HepG2 (cell line): ENCODE results near the gene COL9A3. TPM values are rescaled to one million over a fixed set of nuclear protein-coding genes. Genes with fewer than 3 reads are reported as not detected.
A peak's percentile ranks its signal among the peaks of the same experiment; 100 is the strongest.

Experiments
- CENPT ChIP-seq: sonication (generic); formaldehyde crosslinking; IDR thresholded peaks from 2 replicates; pipeline ENCODE4 v1.8.0; 2022; ENCODE audit warnings: low read depth, mild to moderate bottlenecking, moderate library complexity, missing genetic modification reagents
- MTERF4 ChIP-seq: sonication (generic); formaldehyde crosslinking; IDR thresholded peaks from 2 replicates; pipeline ENCODE4 v1.8.0; 2023; ENCODE audit warnings: mild to moderate bottlenecking, missing genetic modification reagents
- TRAFD1 ChIP-seq: sonication (generic); formaldehyde crosslinking; IDR thresholded peaks from 2 replicates; pipeline ENCODE4 v1.5.1; 2020; ENCODE audit warnings: missing genetic modification reagents, mild to moderate bottlenecking, borderline replicate concordance
- U2AF1 ChIP-seq: fragments of 200-400 bp; formaldehyde crosslinking; optimal IDR thresholded peaks from 2 replicates; pipeline ENCODE3; 2017; ENCODE audit warnings: mild to moderate bottlenecking, low read depth, low read length
- ZBTB37 ChIP-seq: sonication (generic); formaldehyde crosslinking; IDR thresholded peaks from 2 replicates; pipeline ENCODE4 v1.4.0; 2020; ENCODE audit warnings: mild to moderate bottlenecking, missing genetic modification reagents
- ZNF18 ChIP-seq: sonication (generic); formaldehyde crosslinking; IDR thresholded peaks from 2 replicates; pipeline ENCODE4 v1.8.0; 2022; ENCODE audit warnings: mild to moderate bottlenecking, missing genetic modification reagents; ENCODE audit not compliant: insufficient replicate concordance
- ZNF274 ChIP-seq: sonication (generic); formaldehyde crosslinking; IDR thresholded peaks from 2 replicates; pipeline ENCODE4 v1.5.1; 2020; ENCODE audit warnings: mild to moderate bottlenecking, missing genetic modification reagents
- polyA plus RNA-seq, 8 experiments: library from polyadenylated mRNA; depleted of rRNA in 3 of 8; stranded (reverse) in 7 of 8; unstranded in 1 of 8; fragments of >200 nt; fragmentation: Illumina TruSeq in 4 of 8; extraction: Trizol in 4 of 8; gene quantifications; 2 replicates each; pipeline versions ENCODE4 v1.2.1 to v1.2.3, GENCODE V29; 2011 to 2016; ENCODE audit warnings: low read depth in 4 of 8, missing spikeins in 1 of 8, mixed read lengths in 1 of 8; ENCODE audit not compliant: insufficient read depth in 1 of 8
- total RNA-seq, 5 experiments: library from RNA; depleted of rRNA; stranded (reverse); fragments of >200 nt; fragmentation: Illumina TruSeq; extraction: Trizol; gene quantifications; 2 replicates each; pipeline ENCODE4 v1.2.3, GENCODE V29; 2016; ENCODE audit warnings: low read depth in 1 of 5
- TF ChIP-seq, protein P1 (sequence below): sonication (generic); formaldehyde crosslinking; IDR thresholded peaks from 2 replicates; pipeline ENCODE4 v1.4.0; 2020; ENCODE audit warnings: missing genetic modification reagents
- TF ChIP-seq, protein P2 (sequence below): sonication (generic); formaldehyde crosslinking; IDR thresholded peaks from 2 replicates; pipeline ENCODE4 v1.9.0; 2021; ENCODE audit warnings: missing genetic modification reagents, borderline replicate concordance
- TF ChIP-seq, protein P3 (sequence below): sonication (generic); formaldehyde crosslinking; IDR thresholded peaks from 2 replicates; pipeline ENCODE4 v1.5.0; 2020; ENCODE audit warnings: mild to moderate bottlenecking, missing genetic modification reagents, moderate library complexity

The COL9A3 gene
- total and polyA plus RNA-seq, 2 of the 13 experiments (the other 11 are each of a cell fraction or from before 2014, with no cell fraction given) = 155 to 204 TPM

- TF ChIP-seq, protein P1, sequence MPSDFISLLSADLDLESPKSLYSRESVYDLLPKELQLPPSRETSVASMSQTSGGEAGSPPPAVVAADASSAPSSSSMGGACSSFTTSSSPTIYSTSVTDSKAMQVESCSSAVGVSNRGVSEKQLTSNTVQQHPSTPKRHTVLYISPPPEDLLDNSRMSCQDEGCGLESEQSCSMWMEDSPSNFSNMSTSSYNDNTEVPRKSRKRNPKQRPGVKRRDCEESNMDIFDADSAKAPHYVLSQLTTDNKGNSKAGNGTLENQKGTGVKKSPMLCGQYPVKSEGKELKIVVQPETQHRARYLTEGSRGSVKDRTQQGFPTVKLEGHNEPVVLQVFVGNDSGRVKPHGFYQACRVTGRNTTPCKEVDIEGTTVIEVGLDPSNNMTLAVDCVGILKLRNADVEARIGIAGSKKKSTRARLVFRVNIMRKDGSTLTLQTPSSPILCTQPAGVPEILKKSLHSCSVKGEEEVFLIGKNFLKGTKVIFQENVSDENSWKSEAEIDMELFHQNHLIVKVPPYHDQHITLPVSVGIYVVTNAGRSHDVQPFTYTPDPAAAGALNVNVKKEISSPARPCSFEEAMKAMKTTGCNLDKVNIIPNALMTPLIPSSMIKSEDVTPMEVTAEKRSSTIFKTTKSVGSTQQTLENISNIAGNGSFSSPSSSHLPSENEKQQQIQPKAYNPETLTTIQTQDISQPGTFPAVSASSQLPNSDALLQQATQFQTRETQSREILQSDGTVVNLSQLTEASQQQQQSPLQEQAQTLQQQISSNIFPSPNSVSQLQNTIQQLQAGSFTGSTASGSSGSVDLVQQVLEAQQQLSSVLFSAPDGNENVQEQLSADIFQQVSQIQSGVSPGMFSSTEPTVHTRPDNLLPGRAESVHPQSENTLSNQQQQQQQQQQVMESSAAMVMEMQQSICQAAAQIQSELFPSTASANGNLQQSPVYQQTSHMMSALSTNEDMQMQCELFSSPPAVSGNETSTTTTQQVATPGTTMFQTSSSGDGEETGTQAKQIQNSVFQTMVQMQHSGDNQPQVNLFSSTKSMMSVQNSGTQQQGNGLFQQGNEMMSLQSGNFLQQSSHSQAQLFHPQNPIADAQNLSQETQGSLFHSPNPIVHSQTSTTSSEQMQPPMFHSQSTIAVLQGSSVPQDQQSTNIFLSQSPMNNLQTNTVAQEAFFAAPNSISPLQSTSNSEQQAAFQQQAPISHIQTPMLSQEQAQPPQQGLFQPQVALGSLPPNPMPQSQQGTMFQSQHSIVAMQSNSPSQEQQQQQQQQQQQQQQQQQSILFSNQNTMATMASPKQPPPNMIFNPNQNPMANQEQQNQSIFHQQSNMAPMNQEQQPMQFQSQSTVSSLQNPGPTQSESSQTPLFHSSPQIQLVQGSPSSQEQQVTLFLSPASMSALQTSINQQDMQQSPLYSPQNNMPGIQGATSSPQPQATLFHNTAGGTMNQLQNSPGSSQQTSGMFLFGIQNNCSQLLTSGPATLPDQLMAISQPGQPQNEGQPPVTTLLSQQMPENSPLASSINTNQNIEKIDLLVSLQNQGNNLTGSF (CRISPR knock-in tag) = peak; percentile 38; the same call in 1 of the 2 replicates
- TF ChIP-seq MTERF4 (CRISPR knock-in tag) = no peak
- no peak for TF ChIP-seq ZNF18
- TF ChIP-seq ZNF274 = no peak
- TF ChIP-seq, protein P2, sequence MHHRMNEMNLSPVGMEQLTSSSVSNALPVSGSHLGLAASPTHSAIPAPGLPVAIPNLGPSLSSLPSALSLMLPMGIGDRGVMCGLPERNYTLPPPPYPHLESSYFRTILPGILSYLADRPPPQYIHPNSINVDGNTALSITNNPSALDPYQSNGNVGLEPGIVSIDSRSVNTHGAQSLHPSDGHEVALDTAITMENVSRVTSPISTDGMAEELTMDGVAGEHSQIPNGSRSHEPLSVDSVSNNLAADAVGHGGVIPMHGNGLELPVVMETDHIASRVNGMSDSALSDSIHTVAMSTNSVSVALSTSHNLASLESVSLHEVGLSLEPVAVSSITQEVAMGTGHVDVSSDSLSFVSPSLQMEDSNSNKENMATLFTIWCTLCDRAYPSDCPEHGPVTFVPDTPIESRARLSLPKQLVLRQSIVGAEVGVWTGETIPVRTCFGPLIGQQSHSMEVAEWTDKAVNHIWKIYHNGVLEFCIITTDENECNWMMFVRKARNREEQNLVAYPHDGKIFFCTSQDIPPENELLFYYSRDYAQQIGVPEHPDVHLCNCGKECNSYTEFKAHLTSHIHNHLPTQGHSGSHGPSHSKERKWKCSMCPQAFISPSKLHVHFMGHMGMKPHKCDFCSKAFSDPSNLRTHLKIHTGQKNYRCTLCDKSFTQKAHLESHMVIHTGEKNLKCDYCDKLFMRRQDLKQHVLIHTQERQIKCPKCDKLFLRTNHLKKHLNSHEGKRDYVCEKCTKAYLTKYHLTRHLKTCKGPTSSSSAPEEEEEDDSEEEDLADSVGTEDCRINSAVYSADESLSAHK (CRISPR knock-in tag) = no peak
- TF ChIP-seq, protein P3, sequence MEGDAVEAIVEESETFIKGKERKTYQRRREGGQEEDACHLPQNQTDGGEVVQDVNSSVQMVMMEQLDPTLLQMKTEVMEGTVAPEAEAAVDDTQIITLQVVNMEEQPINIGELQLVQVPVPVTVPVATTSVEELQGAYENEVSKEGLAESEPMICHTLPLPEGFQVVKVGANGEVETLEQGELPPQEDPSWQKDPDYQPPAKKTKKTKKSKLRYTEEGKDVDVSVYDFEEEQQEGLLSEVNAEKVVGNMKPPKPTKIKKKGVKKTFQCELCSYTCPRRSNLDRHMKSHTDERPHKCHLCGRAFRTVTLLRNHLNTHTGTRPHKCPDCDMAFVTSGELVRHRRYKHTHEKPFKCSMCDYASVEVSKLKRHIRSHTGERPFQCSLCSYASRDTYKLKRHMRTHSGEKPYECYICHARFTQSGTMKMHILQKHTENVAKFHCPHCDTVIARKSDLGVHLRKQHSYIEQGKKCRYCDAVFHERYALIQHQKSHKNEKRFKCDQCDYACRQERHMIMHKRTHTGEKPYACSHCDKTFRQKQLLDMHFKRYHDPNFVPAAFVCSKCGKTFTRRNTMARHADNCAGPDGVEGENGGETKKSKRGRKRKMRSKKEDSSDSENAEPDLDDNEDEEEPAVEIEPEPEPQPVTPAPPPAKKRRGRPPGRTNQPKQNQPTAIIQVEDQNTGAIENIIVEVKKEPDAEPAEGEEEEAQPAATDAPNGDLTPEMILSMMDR (CRISPR knock-in tag) = peak; percentile 35; the same call in 1 of the 2 replicates
- peak; percentile 95; the same call in 1 of the 2 replicates for TF ChIP-seq TRAFD1 (CRISPR knock-in tag)
- no peak for TF ChIP-seq CENPT (CRISPR knock-in tag)
- no peak for TF ChIP-seq ZBTB37 (CRISPR knock-in tag)
- no peak for TF ChIP-seq U2AF1
Measured at GRCh38 chr20:62824476-62825332, 7.9 kb downstream of the COL9A3 start (continued).
